ENCODE measurements around the gene MTA2.
"Not testable (repeated sequence)": the region's sequence is repeated elsewhere in the genome, so short reads cannot be mapped to it uniquely, and the experiment has no call there.

Gene MTA2

DNA sequence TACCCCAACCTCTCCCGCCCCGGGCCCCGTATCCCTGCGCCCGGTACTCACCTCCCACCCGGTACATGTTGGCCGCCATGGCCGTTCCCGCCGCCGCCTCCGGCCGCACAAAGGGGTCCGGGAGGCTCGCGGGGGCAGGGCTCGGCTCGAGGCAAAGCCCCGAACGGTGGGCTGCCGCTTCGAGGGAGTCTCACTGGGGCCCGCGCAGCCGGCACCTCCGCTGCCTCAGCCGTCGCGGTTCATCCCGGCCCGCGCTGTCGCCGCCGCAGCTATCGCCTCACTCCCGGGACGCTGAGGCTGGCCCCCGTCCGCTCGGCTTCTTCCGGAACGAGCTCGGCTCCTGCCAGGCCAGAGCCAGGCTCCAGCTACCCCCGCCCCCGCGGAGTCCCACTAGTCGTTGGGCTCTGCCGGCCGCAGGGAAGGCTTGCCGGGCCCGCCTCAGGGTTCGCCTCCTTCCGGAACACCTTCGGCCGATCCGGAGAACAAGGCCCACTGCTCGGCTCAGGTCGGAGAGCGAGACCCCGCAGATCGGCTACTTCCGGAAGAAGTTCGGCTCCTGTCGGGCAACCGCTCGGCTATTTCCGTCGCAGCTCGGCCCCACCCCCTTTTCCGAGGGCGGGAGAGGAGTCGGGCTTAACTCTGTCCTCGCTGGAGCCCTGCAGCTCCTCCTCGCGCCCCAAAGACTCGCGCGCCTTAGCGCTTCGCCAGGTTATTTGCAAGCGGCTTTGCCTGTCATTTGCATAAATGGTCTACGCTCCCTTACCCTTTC, at the start of gene MTA2:
MTA2 (minus strand) TSS at position 494 of the 769 bp plus-strand sequence; CDS start at position 79, 415 bp downstream.
- DNase-seq = peak; percentile 100

DNA sequence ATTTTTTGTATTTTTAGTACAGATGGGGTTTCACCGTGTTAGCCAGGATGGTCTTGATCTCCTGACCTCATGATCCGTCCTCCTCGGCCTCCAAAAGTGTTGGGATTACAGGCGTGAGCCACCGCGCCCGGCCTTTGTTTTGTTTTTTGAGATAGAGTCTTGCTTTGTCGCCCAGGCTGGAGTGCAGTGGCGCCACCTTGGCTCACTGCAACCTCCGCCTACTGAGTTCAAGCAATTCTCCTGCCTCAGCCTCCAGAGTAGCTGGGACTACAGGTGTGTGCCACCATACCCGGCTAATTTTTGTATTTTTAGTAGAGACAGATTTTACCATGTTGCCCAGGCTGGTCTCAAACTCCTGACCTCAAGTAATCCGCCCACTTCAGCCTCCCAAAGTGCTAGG, 48.6 kb upstream of the MTA2 start:
- DNase-seq = not testable (repeated sequence)

DNA sequence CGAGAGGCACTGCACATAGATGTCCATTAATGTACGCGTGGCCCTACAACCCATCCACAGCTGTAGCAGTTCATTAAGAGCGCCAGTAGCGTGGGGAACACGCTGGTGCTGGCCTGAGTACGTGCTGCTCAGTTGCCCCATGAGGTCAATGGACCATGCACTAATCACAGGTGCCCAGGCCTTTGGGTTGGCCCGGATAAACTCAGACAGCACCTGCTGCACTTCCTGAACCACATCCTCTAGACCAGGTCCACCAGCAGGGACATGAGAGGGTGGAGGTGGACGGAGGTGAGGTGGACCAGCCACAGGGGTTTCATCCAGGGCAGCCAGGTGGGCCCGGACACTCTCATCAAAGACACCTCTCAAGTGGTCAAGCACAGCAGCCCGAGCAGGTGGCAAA, 47.8 kb upstream of the MTA2 start:
- no peak for DNase-seq

DNA sequence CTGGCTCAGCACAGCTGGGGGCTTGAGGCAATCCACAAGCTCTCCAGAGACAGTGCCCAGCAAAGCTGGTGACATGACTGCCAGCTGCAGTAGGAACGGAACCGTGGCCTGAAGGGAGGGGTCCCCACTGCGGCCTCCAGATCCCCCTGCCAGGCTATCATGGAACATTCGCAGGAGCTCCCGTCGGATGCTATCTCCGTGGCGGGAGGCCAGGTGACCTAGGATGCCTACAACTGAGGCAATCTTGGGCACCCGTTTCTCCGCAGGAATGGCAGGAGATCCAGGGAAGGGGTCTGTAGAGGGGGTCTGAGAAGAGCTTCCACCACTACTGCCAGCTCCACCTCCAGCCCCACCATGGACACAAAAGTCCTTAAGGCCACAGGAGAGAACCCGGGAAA, 47.3 kb upstream of the MTA2 start:
- no peak for DNase-seq

DNA sequence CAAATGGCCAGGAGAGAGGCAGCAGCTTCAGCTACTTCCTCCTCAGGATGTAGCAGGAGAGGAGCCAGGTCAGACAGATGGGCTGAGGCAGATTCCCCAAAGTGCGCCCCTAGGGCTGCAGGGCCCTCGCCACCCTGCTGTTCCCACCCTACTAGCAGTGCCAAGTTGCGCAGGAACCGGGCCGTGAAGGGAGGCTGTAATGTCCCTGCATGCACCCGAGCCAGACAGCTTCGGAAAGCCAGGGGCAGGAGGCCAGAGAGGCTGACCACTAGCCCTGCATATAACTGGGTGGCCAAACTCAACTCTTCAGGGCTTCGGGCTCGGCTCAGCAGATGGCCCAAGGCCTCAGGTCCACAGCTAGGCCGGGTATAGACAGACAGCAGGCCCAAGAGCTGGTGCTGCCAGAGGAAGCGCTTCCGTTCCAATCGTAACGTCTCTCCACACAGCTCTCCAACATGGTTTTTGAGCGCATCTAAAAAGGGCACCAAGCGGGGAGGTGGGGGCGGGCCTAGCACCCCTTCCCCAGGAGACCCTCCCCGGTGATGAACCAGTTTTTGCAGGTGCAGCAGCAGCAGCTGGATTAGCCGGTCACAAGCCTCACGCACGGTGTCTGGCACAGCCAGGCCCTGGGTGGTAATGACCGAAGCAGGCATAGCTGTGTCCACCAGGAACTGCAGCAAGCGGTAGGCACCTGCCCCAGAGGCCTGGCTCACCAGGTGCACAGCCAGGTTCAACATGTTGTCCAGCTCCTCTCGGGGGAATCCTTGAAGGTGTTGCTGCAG, 46.7 kb upstream of the MTA2 start:
- DNase-seq = no peak

DNA sequence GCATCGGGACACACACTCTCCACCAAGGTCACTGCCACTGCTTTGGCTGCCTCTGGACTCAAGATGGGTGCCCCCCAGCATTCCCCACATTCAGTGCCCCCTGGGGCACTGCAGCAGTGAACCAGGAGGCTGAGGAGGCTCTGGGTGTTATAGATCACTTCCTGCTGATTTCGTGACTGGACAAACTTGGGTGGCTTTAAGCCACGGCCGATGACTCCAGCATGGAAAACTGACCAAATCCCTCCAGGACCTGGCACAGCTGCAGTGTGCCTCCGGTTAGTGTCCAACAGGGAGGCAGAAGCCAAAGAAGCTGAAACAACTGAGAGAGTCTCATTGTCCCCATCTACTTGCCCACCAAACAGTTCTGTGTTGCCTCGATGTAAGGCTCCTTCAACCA, 45.9 kb upstream of the MTA2 start:
- no peak for DNase-seq

DNA sequence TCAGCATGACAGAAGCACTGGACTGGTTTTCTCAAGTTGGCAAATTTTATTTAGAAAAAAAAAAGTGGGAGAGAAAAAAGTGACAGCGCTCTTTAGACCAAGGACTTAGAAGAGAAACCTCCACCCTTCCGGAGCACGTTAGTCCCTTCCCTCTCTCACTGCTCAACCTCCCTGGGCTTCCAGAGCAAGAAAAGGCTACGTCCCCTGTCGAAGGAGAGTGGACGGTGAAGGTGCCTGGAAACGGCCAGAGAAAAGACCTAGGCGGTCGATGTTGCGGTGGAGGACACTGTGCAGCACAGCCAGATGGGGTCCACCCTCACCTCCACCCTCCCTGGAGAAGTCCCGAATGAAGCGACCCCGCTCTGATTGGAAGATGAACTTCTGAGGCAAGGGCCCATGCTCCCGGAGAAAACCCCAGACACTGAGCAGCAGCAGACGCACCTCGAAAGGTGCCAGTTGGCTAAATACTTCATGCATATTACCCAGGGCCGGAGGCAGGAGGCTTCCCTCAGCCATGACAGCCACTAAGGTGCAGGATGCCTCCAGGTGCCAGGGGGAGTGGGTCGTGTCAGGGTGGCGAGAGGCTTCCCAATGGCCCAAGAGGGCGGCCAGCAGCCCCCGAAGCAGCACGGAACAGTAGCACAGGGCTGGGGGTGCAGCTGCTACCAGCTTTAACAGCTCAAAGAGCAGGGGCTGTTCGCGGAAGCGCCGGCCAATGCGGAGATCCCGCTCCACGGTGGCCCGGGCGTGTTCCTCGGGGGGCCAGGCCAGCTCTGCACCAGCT, 45.4 kb upstream of the MTA2 start:
- DNase-seq = no peak

DNA sequence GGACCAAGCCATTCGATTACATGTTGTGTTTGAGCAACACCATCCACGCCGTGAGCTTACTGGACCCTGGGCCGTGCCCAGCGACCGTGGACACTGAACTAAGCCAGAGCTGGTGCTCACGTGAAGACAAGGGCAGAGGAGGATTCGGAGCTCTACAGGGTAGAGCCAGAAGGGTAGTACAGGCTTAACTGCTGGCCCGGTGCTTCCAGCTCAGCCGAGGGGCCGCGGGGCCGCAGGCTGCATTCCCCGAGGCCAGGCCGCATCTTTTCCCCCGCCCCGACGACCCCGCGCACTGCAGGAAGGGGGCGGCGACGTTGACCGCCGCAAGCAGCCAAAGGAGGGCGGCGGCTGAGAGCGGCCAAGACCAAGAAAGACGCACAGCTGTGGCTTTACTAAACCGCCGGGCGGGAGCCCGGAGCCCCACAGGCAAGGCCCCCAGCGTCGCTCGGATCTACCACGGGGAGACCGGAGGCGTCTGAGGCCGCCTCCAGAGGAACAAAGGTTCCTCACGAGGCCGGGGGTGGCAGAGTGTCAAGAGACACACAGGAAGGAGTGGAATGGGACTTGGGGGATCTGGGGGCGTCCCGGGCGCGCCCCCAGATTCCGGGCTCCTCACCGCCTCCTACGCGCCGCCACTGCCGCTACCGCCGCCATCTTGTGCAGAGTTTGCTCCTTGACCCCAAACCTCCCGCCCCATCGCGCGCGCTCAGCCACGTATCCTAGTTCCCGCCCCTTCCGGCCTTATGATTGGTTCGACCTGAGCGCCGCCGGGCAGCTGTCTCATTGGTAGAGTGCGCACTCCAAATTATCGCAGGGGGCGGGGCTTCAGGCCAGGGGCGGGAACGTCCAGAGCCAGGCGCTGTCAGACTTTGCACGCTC, 44.5 kb upstream of the MTA2 start, which contains the start of gene GANAB:
GANAB (minus strand) TSS at position 668 of the 879 bp plus-strand sequence; CDS start at position 654, 14 bp downstream.
- peak; percentile 100 for DNase-seq

DNA sequence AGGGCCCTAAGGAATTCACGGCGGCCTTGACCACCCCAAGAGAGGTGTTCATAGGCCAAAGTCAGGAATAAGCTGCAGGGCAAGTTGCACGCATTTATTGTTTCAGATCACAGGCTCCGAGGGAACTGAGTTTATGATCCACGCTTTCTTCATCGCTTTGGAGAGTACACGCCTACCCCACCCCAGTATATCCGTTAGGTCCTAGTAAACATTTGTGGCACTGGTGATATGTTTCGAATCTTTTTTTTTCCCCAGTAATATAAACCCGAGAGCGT, 43.9 kb upstream of the MTA2 start:
- no peak for DNase-seq

DNA sequence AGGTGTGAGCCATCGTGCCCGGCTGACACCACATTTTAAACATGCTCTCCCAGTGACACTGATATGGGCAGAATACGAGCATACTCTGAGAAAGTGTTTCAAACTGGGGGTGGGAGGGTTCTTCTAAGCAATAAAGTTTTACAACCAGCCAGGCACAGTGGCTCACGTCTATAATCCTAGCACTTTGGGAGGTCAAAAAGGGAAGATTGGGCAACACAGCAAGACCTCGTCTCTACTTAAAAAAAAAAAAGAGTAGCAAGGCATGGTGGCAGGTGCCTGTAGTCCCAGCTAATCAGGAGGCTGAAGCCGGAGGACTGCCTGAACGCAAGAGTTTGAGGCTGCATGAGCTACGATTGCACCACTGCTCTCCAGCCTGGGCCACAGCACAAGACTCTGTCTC, 42.6 kb upstream of the MTA2 start:
- no peak for DNase-seq

DNA sequence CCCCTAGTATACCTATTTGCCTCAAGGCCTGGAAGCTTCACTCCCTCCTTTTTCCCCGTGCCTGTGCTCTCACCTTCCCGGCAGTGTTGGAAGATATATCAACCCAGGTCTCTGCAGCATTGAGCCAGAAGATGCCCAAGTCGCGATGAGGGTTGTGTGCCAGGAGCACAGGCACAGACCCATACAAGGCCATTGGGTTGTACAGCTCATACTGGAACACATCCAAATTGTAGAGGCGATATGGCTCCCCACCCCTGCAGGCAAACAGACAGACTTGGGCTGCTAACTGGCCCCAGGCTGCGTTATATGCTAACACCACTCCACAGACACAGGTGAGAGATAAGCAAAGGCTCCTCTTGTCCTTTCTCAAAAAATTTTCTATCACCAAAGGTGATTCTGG, 30.8 kb upstream of the MTA2 start:
- no peak for DNase-seq

DNA sequence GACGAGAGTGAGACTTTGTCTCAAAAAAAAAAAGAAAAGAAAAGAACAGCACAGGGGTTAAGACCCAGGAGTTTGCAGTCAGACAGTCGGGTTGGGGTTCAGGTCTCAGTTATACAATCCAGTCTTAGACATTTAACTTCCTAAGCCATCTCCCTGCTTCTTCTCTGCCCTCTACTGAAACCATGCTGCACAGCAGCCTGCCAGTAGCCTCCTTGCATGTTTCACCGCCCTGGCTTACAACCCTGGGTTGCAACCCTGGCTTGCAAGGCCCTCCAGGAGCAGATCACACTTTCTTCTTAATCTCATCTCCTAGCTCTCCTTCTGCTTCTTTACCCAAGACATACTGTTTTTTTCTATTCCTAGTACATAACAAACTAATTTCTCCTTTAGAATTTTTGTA, 26.0 kb upstream of the MTA2 start:
- DNase-seq = no peak

DNA sequence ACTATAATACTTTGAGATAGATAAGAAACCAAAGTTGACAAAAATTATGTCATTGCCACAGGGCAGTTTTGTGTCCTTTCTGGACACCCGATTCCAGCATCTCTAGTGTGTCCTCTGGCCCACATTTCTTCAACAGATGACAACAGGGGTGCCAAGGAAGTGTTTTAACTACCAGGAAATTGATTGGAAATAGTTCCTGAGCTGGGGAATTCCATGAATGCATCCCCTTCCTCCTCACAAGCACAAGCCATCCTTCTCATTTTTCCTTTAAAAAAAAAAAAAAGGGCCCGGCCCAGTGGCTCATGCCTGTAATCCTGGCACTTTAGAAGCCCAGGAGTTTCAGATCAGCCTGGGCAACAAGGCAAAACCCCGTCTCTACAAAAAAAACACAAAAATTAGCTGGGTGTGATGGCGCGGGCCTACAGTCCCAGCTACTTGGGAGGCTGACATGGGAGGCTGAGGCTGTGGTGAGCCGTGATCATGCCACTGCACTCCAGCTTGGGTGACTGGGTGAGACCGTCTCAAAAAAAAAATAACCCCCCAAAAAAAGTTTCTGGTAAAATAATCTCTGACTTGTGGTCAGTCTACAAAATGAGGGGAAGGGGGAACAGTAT, 20.9 kb upstream of the MTA2 start:
- DNase-seq = no peak

DNA sequence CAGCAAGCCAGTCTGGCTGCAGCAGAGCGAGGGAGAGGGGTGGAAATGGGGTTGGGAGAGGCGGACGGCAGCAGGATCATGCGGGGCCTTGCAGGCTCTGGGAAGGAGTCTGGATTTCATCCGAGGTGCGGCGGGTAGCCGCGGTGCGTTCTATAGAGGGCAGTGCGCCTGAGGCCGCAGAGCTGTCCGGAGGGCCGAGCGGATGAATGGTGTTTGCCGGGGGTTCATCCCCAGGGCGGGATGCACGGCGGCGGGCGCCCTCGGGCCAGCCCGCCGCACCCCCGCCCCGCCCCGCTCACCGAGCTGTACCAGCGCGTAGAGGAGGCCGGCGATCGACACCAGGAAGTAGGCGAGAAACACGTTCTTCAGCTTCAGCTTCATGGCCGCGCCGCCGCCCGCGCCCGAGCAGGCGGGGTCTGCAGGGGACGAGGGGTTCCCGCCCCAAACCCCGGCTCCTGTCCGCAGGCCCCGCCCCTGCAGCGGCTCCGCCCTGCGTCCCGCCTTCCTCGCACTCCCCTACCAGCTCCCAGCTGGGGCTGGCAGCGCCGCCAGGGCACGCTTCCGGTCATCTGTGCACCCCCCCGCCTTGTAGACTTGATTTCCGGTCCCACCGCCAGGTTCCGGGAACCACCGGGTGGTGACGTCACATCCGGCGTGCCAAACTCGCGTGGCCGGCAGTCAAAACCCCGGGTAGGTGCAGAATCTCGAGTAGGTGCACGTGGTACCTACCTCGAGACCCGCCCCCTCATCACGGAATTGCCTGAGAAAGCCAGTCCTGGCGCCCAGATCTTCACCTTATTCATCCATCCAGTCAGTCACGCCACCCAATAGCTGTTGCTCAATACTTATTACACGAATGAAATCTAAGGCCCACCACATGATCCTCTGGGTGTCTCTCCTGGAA, 20.2 kb upstream of the MTA2 start, which contains the start of gene B3GAT3:
B3GAT3 (minus strand) TSS at position 420 of the 904 bp plus-strand sequence; CDS start at position 381, 39 bp downstream.
- peak; percentile 96 for DNase-seq

DNA sequence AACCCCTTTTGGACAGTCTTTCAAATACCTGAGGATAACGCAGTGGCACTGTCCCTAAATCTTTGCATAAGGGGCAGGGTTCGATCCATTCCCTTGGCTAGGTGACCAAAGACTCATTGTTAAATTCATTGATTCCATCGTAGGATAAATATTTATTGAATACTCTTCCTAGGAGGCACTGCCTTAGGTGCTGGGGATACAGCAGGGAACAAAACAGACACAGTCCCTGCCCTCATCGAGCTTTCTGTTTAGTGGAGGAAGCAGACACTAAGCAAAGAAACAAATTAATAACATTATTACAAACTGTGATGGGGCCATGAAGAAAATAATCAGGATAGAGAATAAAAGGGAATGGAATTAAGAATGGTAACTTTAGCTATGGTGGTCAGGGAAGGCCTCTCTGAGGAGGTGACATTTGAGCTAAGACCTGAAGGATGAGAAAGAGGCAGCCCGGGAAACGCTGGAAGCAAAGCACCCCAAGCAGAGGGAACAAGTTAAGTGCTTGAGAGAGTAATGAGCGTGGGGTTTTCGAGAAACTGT, 19.4 kb upstream of the MTA2 start:
- DNase-seq = no peak

DNA sequence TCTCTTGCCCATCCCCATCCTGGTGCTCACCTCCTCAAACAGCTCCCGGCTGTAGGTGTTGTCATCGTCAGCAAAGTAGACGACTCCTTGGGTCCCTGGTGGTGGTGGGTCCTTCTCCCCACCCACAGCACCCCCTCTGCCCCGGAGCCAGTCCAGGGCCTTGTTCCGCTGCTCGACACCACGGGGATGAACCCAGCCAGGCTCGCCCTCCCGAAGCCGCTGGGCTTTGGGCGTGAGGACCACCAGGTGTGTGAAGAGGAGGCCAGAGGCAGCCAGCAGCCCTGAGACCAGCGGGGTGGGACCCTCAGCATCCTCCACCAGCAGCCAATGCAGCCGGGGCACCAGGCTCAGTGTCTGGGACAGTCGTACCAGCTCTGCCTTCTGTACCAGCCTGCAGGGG, 15.3 kb upstream of the MTA2 start:
- not testable (repeated sequence) for DNase-seq

DNA sequence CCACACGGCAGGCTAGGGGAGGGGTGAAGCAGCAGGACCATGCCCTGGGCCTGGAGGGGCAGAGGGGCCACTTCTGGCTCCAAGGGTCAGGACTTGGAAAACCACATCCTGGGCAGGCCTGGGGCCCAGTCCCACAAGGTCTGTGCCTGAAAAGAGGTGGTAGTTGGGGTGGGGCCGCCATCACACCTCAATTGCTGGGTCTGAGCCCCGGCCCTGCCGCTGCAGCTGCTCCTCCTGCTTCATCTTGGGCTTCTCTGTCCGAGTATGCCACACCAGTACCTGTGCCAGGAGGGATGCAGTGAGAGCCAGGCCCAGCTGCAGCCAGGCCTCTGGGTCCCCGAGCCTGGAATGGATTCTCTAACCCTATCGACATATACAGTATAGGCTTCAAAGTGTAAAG, 13.9 kb upstream of the MTA2 start:
- DNase-seq = no peak

DNA sequence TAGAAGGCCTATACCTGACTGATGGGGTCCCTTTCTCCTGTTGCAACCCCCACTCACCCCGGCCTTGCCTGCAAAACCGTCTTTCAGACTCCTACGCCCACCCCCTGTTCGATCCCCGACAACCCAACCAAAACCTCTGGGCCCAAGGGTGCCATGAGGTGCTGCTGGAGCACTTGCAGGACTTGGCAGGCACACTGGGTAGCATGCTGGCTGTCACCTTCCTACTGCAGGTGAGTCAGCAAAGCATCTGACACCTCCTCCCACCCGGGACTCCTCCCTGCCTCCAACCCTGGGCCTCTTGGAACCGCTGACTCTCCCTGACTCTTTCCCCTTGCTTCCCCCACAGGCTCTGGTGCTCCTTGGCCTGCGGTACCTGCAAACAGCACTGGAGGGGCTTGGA, 12.6 kb upstream of the MTA2 start:
- peak; percentile 73 for DNase-seq

DNA sequence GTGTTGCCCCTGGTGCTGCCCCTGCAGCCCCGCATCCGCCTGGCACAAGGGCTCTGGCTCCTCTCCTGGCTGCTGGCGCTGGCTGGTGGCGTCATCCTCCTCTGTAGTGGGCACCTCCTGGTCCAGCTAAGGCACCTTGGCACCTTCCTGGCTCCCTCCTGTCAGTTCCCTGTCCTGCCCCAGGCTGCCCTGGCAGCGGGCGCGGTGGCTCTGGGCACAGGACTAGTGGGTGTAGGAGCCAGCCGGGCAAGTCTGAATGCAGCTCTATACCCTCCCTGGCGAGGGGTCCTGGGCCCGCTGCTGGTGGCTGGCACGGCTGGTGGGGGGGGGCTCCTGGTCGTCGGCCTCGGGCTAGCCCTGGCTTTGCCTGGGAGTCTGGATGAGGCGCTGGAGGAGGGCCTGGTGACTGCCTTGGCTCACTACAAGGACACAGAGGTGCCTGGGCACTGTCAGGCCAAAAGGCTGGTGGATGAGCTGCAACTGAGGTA, 11.7 kb upstream of the MTA2 start:
- no peak for DNase-seq

Data from stimulated activated CD4-positive, alpha-beta T cell treated with anti-CD3 and anti-CD28 coated beads, Interleukin-4, amount 100 ng/mL, for 24 hours (primary cell).